ENCODE data around the gene DNAJB12. TPM values are rescaled to one million over a fixed set of nuclear protein-coding genes. Genes with fewer than 3 reads are reported as not detected.
"Not testable (repeated sequence)": the region's sequence is repeated elsewhere in the genome, so short reads cannot be mapped to it uniquely, and the experiment has no call there.

Gene DNAJB12
- 21.6 and 26.6 TPM in 2 replicates for total RNA-seq

- TF ChIP-seq, protein P1, sequence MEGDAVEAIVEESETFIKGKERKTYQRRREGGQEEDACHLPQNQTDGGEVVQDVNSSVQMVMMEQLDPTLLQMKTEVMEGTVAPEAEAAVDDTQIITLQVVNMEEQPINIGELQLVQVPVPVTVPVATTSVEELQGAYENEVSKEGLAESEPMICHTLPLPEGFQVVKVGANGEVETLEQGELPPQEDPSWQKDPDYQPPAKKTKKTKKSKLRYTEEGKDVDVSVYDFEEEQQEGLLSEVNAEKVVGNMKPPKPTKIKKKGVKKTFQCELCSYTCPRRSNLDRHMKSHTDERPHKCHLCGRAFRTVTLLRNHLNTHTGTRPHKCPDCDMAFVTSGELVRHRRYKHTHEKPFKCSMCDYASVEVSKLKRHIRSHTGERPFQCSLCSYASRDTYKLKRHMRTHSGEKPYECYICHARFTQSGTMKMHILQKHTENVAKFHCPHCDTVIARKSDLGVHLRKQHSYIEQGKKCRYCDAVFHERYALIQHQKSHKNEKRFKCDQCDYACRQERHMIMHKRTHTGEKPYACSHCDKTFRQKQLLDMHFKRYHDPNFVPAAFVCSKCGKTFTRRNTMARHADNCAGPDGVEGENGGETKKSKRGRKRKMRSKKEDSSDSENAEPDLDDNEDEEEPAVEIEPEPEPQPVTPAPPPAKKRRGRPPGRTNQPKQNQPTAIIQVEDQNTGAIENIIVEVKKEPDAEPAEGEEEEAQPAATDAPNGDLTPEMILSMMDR (IDR thresholded peaks at IDR 0.05; ENCODE audit: insufficient read depth, low read length, severe bottlenecking): no peak
- Histone ChIP-seq H3K27me3 (ENCODE audit: control insufficient read depth, insufficient read depth, low read length) (no peaks in the 10 kb centered on the region), H3K36me3 (ENCODE audit: control insufficient read depth, insufficient read depth, low read length) (peaks cover 4% of the 10 kb centered on the region), H3K4me3 (ENCODE audit: low read depth, low read length) (peak within 1 kb of the TSS; percentile 90)
- DNase-seq (ENCODE audit: low read depth) (peak; percentile 87), FAIRE-seq (no peak)
These were observed at the start of gene DNAJB12 for GRCh38 chr10:72354356-72355213. Gene DNAJB12 (minus strand): TSS chr10:72354919. CDS start chr10:72354897, 22 bp downstream.

GRCh38 chr10:72395581-72395980 lies 40.9 kb upstream of the DNAJB12 start:
- H3K27me3 ChIP-seq (ENCODE audit: control insufficient read depth, insufficient read depth, low read length); FAIRE-seq; DNase-seq (ENCODE audit: low read depth); H3K4me3 ChIP-seq (ENCODE audit: low read depth, low read length); H3K36me3 ChIP-seq (ENCODE audit: control insufficient read depth, insufficient read depth, low read length): not testable (repeated sequence)

GRCh38 chr10:72392571-72392970 lies 37.9 kb upstream of the DNAJB12 start:
- no peak overlapping the region for H3K4me3 ChIP-seq (ENCODE audit: low read depth, low read length)
- TF ChIP-seq, protein P1 (IDR thresholded peaks at IDR 0.05; ENCODE audit: insufficient read depth, low read length, severe bottlenecking): no peak

GRCh38 chr10:72390764-72391163 lies 36.0 kb upstream of the DNAJB12 start:
- Histone ChIP-seq H3K36me3 (ENCODE audit: control insufficient read depth, insufficient read depth, low read length) (no peaks in the 10 kb centered on the region), H3K4me3 (ENCODE audit: low read depth, low read length) (no peak overlapping the region), H3K27me3 (ENCODE audit: control insufficient read depth, insufficient read depth, low read length) (no peaks in the 10 kb centered on the region)
- FAIRE-seq: no peak
- TF ChIP-seq, protein P1 (IDR thresholded peaks at IDR 0.05; ENCODE audit: insufficient read depth, low read length, severe bottlenecking): no peak
- DNase-seq (ENCODE audit: low read depth): no peak

More at GRCh38 chr10:72392571-72392970, 37.9 kb upstream of the DNAJB12 start:
- FAIRE-seq (no peak), DNase-seq (ENCODE audit: low read depth) (no peak)
- no peaks in the 10 kb centered on the region for H3K27me3 ChIP-seq (ENCODE audit: control insufficient read depth, insufficient read depth, low read length)
- H3K36me3 ChIP-seq (ENCODE audit: control insufficient read depth, insufficient read depth, low read length): no peaks in the 10 kb centered on the region

- Histone ChIP-seq H3K27me3 (ENCODE audit: control insufficient read depth, insufficient read depth, low read length) (no peaks in the 10 kb centered on the region), H3K4me3 (ENCODE audit: low read depth, low read length) (no peak overlapping the region), H3K36me3 (ENCODE audit: control insufficient read depth, insufficient read depth, low read length) (no peaks in the 10 kb centered on the region)
- no peak for DNase-seq (ENCODE audit: low read depth)
- TF ChIP-seq, protein P1 (IDR thresholded peaks at IDR 0.05; ENCODE audit: insufficient read depth, low read length, severe bottlenecking): no peak
- no peak for FAIRE-seq
These were observed 35.0 kb upstream of the DNAJB12 start for GRCh38 chr10:72389716-72390115.

DNA sequence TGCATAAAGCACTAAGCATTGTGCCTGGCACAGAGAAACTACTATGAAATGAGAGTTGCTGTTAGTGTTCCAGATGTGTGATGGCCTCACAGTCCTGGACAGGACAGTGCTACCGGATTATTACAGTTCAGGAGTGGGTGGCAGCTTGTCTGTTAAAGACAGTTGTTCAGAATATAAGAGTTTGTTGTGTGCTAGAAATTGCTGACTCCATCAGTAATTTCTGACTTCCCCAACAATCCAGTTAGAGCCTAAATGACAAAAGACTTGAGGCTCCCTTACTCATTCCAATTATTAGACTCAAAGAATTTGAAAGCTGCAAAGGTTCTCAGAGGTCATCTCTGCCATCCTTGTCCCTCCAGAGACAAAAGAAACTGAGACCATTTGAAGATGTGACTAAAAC lies 34.3 kb upstream of the DNAJB12 start:
- Histone ChIP-seq H3K36me3 (ENCODE audit: control insufficient read depth, insufficient read depth, low read length) (no peaks in the 10 kb centered on the region), H3K4me3 (ENCODE audit: low read depth, low read length) (no peak overlapping the region), H3K27me3 (ENCODE audit: control insufficient read depth, insufficient read depth, low read length) (no peaks in the 10 kb centered on the region)
- no peak for DNase-seq (ENCODE audit: low read depth)
- no peak for FAIRE-seq
- TF ChIP-seq, protein P1 (IDR thresholded peaks at IDR 0.05; ENCODE audit: insufficient read depth, low read length, severe bottlenecking): no peak
